GM12801 (cell line): ENCODE data around the gene INTS11.

ENCODE experiments used
- CTCF ChIP-seq: IDR thresholded peaks from one replicate; pipeline ENCODE4 v1.5.1; 2011; ENCODE audit warnings: control low read depth; ENCODE audit not compliant: insufficient read length; ENCODE audit errors: extremely low read depth

The INTS11 gene

GRCh38 chr1:1367315-1367714 is 42.9 kb upstream of the INTS11 start:
- no peak for TF ChIP-seq CTCF

GRCh38 chr1:1366699-1367066 is 42.2 kb upstream of the INTS11 start:
- TF ChIP-seq CTCF: no peak

- no peak for TF ChIP-seq CTCF
These were observed 41.6 kb upstream of the INTS11 start for GRCh38 chr1:1365875-1366698.

DNA sequence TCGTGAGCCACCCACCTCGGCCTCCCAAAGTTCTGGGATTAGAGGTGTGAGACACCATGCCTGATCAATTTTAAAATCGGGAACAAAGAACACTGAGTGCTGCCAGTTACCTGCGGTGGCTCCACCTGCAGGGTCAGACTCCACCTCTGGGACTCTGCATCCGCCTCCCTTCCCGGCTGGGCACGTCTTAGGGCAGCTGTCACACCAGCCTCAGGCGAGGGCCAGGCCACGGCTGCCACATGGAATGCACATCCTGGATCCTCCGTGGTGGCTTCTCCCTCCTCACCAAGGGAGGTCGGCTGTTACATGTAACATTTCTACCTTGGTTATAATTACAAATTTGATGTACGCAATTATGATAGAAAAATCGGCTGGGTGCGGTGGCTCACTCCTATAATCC is 39.8 kb upstream of the INTS11 start:
- no peak for TF ChIP-seq CTCF

DNA sequence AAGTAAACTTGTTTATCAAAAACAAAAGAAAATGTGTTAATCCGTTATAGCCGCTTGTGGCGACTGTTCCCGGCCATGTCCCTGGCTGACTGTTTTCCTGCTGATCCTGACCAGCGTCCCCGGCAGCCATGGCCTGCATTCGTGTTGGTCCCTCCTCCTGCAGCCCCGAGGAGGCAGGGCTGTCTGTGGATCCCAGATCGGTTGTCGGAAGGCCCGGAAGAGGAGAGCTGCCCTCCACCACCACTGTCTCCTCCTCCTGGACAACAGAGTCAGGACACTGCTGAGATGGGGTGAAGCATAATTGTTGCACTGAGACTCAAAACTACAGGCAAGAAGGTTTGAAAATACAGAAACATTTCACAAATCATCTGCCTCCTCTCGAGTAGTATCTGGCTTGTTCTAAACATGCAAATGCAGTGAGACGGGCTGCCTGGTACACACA is 37.5 kb upstream of the INTS11 start:
- no peak for TF ChIP-seq CTCF

DNA sequence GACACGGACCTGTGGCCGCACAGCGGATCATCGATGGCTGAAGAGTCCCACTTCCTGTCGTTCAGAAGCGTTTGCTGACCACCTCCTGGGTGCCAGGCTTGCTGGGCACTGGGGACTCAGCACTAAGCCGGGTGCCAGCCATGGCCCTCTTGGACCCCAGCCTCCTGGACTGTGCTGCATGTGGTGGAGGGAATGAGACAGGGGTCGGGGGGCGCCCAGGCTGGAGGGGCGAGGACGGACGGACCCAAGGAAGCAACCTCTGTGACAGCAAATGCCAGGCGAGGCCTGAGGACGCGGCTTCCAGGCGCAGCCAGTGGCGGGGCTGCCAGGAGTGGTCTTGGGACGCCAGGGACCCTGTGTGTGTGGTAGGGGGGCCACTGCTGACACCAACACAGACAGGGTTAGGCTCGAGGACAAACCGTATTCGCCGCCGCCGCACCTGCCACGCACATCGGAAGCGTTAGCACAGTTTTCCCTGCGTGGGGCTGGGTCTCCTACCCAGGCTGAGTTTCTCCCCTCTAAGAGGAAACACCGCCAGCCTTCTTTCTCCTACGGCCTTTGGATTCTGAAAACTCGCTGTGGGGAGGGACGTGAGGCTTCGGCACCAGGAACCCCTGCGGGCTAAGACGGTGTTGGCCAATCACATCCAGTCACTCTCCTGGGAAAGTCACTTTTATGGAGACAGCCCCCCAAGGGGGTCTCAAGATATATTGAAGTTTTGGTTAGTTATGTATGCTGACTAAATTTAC is 36.9 kb upstream of the INTS11 start:
- TF ChIP-seq CTCF: no peak

DNA sequence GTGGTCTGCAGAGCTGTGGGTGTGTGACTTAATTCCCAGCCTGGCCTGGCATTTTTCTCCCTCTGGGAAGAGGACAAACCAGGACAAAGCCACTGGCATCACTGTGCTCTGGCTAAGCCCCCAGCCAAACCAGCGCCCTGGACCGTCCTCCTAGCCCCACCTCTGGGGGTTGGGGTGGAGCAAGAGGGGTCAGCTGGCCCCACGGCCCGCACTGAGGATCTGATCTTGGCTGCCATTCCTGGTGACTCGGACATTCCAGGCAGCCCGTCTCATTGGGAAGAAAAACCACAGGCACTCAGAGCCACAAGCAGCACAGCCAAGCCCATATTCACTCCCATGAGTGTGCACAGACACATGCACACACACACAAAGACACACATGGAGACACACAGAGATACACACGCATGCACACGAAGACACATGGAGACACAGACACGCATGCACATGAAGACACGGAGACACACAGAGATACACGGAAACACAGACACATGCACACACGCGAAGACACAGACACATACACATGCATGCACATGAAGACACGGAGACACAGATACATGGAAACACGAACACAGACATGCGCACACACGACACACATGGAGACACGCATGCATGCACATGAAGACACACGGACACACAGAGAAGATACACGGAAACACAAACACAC is 36.2 kb upstream of the INTS11 start:
- TF ChIP-seq CTCF: no peak
